GM18526 (cell line): ENCODE measurements around the gene THBS3.

Experiments
- POLR2A ChIP-seq: IDR thresholded peaks from 3 replicates; pipeline ENCODE4 v1.6.1; 2011; ENCODE audit not compliant: insufficient read length; ENCODE audit errors: extremely low read depth

Gene THBS3

DNA sequence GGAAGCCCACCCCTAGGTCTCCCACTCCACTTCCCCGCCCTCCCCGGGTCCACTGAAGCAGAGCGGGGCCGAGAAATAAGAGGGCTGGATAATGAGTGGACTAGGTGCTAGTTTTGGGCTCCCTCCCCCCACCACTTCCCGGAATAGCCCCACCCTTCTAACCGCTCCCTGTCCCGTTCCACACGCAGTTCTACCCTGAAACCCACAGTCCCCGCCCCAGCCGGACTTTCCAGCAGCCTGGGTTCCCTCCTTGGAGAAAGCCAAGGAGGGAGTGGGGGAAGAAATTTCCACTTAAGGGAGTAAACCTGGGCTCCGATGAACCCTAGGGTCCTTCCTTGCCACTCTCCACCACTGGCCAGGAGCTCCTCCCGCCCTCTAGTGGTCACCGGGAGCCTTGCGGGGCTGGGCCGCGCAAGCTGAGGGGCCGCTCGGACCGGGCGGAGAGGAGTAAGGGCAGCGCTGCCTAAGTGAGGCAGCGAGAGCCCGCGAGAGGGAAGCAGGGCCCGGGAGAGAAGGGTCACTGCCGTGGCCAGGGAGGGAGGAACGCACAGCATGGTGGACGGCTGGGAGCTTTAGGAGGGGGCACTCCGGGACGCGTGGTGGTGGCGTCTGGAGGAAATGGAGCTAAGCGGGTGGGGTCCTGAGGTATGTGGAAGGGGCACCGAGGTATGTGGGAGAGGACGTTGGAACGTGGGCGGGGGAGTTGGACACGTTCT lies 14.3 kb downstream of the THBS3 start:
- peak; percentile 32 for TF ChIP-seq POLR2A

DNA sequence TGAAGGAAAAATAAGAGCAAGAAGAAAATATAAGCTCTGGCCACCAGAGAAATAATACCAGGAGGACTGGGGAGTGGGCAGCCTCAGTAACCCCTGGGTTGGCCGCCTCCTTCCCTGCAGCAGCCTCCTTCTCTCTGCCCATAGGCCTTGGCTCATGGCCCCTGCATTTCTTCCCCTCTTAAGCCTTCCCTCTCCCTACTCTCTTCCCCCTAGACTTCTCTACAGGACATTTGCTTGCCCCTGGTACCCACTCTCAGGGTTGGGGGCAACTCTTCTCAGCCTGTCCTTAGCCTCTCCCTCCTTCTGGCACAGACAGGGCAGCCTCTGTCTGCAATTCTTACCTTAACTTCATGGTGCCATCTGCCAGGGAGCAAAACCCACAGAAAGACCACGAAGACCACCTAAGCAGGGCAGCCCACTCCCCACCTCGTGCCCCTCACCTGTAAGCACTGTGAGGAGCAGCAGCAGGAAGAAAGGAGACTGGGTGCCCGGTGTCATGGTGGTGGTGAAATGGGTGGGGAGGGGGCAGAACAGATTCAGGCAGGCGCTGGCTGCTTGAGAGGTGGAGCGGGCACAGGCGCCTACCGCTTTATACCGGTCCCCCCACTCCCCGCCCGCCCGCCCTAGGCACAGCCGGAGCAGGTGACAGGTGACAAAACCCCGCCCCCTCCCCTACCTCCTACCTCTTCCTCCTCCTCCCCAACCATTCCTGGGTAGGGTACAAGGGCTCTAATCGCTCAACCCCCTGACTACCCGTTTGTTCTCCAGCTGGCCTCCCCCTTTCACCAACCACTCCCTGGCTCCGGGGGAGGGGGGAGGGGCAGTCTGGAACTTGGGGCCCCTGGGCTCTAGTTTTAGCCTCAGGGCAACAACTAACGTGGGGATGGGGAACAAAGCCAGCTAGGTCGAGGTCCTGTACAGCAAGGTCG lies 15.1 kb downstream of the THBS3 start:
- TF ChIP-seq POLR2A: no peak

GRCh38 chr1:155191904-155192303 lies 15.8 kb downstream of the THBS3 start:
- no peak for TF ChIP-seq POLR2A

DNA sequence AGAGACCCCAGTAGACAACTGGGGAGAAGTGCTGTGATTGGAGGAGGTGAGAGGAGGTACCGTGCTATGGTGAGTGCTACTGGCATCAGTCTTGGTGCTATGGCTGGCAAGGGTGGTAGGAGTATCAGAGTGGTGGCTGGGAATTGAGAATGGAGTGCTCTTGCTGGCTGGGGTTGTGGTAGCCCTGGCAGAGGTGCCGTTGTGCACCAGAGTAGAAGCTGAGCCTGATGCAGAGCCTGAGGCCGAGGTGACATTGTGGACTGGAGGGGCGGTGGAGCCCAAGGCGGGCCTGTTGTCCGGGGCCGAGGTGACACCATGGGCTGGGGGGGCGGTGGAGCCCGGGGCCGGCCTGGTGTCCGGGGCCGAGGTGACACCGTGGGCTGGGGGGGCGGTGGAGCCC lies 19.4 kb downstream of the THBS3 start:
- TF ChIP-seq POLR2A: no peak

- TF ChIP-seq POLR2A: no peak
Measured at GRCh38 chr1:155187456-155187891, 20.2 kb downstream of the THBS3 start.

DNA sequence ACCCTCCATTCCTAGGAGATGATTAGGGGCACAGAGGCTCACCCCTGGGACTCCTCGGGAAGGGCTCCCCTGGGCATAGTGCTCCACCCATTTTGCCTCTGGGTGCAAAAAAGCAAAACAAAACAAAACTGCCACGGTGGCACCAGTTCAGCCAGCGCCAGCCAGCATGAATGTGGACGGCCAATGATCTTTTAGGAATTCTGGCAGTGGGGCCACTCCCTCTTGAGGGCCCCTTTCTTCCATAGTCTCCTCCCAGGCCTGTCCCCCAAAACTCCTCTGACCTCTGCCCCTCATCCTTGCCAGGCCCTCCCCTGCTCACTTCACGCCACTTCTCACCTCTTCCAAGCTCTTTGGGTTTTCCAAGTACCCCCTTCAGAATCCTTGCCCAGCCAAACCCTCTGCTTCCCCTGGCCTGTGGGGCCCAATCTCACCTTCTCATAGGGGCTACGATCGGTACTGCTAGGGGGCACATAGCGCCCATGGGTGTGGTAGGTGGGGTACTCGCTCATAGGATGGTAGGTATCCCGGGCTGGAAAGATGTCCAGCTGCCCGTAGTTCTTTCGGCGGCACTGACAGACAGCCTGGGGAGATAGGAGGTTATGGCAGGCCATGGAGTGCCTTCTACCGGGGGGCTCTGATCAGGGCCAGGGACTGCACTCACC lies 20.8 kb downstream of the THBS3 start:
- TF ChIP-seq POLR2A: no peak

DNA sequence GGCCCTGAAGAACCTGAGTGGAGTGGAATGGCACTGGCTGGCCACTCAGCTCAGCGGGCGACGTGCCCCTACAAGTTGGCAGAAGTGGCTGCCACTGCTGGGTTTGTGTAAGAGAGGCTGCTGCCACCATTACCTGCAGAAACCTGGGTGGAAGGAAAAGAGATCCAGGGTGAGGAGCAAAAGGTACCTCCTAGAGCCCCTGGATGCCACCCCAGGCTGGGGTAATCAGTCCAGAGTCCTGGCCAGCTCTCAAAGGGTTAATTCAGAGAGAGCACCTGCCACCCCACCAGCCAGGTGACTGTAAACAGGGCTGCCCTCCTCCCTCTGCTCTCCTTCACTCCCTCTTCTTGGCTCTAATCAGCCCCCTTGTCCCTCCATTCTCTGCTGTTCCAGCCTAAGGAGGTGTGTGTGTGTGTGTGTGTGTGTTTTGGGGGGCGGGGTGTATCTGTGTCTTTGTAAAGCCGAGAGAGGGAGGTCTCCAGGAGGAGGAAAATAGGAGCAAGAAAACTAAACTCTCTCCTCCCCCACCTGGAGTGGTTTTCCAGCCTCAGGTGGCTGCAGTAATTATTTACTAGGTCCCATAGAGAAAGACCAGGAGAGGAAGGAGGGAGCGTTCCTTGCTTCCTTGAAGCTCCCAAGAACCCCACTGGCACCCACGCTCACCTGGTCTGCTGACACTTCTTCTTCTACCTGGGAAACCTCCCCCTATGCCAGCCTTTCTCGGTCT lies 21.5 kb downstream of the THBS3 start:
- no peak for TF ChIP-seq POLR2A

GRCh38 chr1:155185783-155186066 lies 22.0 kb downstream of the THBS3 start:
- TF ChIP-seq POLR2A: no peak

- no peak for TF ChIP-seq POLR2A
Measured at GRCh38 chr1:155184835-155185782, 22.6 kb downstream of the THBS3 start.

DNA sequence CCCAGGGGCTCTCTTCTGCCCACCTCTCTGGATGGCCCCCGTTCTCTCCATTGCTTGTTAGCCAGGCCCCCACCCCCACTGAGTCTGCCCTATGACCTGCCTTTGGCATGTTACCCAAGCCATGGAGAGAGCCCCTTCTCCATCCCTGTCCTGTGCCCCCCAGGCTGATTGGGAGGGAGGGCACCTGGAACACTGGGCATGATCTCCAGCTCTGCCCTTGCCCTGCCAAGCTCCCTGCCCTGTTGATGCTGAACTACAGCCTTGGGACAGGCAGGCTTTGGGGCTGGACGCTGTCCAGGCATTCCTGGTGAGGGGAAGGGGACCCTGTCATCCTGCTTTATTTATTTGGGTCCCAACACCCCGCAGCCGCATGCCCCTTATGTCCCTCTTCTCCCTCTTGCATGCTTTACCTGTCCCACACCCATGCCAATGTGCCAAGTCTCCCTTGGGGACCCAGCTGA lies 23.3 kb downstream of the THBS3 start:
- TF ChIP-seq POLR2A: no peak

- no peak for TF ChIP-seq POLR2A
Measured at GRCh38 chr1:155183775-155184221, 23.9 kb downstream of the THBS3 start.

DNA sequence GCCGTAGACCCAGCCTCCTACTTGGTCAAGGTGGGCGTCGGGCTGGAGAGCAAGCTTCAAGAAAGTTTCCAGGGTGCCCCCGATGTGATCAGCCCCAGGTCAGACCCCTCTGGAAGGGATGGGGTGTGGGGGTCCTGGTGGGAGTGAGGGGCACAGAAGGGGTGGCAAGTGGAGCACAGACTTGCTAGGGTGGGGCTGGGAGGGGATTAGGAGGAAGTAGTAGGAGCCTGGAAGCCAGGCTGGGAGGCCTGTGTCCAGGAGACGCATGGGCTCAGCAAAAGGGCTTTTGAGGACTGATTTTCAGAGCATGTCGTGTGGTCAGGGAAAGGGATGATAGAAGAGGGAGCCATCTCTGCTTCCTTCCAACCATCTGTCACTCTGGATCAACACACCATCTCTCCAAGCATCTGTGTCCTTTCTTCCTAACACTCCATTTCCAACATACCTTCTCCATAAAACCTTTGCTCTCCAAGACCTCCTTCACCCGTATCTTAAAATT lies 25.6 kb downstream of the THBS3 start:
- TF ChIP-seq POLR2A: no peak

DNA sequence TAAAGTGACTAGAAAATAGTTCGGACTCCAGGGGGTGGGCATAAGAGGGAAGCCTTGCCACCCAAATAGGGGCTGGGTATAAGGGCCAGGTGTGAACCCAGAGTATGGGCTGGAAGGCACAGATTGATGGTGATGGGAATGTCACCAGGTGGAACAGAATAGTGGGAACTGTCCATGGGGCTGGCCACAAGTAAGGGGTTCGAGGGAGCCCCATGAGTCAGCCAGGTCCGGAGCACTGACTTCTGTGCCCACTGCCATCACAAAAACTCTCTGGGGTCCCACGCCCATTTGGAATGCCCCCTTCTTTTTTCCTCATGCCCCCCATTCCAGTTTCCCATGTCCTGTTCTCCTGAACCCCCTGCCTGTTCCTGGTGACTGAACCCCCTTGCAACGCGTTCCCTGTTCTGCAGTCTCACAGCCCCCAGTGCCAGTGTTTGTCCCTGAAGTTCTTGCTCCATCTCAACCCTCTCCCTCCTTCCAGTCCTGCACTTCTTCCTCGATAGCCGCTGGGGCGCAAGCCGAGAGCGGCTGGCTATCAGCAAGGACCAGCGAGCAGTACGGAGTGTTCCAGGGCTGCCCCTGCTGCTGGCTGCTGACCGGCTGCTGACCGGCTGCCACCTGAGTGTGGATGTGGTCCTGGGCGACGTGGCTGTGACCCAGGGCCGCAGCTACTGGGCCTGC lies 26.2 kb downstream of the THBS3 start:
- TF ChIP-seq POLR2A: no peak
